HG03097 (cell line): Measurements from ENCODE around the gene NAT9.

Source experiments
- ATAC-seq: cut with Tn5 transposase; IDR thresholded peaks from one replicate; pipeline ENCODE4 v1.9.1; 2021; ENCODE audit not compliant: unreplicated experiment, low FRiP score

The NAT9 gene

DNA sequence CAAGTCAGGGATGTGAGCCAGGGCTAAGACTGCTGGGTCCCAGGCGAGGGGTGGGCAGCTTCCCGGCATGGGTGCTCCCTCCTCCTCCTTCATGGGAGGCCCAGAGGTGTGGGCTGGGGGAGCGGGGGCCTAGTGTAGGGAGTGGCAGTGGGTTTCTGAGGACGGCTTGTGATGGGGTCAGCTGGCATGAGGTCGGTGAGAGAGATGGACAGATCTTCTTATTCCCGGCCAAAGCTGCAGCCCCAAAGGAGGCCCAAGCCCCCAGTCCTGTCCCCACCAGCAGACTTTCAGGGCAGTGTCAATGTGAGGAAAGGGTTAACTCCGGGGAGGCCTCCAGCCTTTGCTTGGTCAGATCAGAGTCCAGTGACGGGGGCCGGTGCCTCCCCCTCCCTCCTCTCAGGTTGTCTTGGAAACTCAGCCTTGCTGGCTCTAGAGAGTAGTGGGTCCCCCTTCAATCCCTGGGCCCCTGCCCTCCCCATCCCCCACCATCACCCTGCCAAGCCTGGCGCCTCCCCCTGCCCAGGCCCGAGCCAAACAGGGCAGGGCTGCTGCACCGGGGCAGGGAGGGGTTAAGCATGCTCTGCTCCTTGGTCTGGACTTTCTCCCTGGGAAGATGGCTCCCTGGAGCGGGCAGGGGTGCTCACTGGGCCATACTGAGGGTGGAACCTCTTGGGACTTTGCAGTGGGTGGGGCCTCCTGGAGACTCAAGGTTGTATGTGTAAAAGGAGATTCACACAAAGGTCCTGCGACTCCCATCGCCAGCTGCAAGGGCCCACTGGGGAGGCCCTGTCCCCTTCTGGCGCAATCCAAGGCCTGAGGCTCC is 12.4 kb downstream of the NAT9 start:
- ATAC-seq = no peak

- ATAC-seq = no peak
These were observed 14.2 kb downstream of the NAT9 start for GRCh38 chr17:74761931-74762330.

GRCh38 chr17:74761419-74761818 is 14.7 kb downstream of the NAT9 start:
- ATAC-seq = no peak

GRCh38 chr17:74760404-74761105 is 15.6 kb downstream of the NAT9 start:
- no peak for ATAC-seq

- ATAC-seq = no peak
These were observed 16.2 kb downstream of the NAT9 start for GRCh38 chr17:74759941-74760340.

- peak; percentile 53 for ATAC-seq
These were observed 16.8 kb downstream of the NAT9 start for GRCh38 chr17:74759243-74759801.

DNA sequence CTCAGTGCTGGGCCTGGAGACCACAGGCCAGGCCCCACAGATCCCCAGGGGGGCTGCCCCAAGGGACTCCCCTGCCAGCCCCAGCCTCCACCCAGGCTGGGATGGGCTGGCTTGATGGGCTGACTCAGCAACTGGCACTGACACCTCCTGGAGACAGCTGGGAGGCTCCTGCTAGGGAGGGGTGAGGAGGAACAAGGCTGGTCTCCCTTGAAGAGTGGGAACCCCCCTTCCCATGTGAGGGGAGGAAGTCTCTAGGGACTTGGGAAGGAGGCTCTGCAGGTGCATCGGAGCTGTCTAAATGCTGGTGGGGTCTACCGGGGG is 17.3 kb downstream of the NAT9 start:
- ATAC-seq = peak; percentile 22

DNA sequence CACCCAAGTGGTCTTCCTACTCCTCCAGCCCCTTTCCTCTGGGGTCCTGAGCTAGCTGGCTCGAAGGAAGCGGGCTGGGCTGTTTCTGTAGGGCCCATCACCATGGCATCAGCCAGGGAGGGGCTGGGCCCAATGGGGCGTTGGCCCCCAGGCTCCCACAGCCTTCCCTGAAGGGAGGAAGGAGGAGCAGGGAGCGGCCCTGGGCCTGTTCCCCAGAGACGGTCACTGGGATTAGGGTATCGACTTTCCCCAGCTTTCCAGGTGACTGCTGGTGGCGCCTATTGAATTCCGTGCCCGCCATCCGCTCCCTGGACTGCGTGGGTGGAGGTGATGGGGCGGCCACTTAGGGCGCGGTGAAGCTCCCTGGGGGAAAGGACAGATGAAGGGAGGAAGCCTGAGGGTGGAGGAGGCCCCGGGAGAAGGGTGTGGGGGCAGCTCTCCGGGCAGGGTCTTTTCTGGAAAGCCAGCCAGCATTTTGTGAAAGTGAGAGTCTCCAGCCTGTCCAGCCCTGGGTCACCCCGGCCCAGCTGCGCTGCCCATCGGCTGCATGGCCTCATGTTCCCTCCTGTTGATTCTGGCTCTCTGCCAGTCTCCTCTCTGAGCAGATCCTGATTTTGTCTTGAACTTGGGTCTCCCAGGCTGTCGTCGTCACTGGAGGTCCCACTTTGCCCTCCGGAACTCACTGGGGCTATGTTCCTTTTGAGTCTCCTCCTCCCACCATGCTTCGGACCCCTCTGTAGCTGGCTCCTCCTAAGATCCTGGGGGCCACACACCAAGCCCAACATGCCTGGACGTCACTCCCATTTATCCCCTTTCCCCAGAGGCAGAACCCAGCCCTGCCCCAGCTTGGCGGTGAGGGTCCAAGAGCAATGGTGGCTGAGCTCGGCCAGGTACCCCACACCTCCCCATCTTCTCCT is 18.0 kb downstream of the NAT9 start:
- ATAC-seq = no peak

DNA sequence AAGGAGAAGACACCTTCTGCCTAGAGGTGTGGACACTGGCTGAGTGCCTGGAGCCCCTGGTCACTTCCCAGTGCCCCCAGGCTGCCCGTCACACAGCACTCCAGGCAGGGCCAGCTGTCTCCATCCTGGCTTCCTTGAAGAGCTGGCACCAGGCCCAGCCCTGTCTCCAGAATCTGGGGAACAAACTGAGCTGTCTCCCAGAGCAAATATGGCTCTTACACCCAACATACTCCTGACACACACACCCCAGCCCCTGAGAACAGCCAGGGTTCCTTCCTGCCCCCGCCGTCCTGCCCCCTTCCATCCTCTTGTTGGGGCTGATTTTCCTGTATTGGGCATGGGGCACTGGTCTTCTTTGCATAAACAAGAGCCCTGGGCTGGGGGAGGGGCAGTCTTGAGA is 18.6 kb downstream of the NAT9 start:
- no peak for ATAC-seq

- no peak for ATAC-seq
These were observed 19.3 kb downstream of the NAT9 start for GRCh38 chr17:74756891-74757290.

GRCh38 chr17:74755533-74755932 is 20.6 kb downstream of the NAT9 start:
- ATAC-seq = no peak

GRCh38 chr17:74754832-74755231 is 21.3 kb downstream of the NAT9 start:
- no peak for ATAC-seq

DNA sequence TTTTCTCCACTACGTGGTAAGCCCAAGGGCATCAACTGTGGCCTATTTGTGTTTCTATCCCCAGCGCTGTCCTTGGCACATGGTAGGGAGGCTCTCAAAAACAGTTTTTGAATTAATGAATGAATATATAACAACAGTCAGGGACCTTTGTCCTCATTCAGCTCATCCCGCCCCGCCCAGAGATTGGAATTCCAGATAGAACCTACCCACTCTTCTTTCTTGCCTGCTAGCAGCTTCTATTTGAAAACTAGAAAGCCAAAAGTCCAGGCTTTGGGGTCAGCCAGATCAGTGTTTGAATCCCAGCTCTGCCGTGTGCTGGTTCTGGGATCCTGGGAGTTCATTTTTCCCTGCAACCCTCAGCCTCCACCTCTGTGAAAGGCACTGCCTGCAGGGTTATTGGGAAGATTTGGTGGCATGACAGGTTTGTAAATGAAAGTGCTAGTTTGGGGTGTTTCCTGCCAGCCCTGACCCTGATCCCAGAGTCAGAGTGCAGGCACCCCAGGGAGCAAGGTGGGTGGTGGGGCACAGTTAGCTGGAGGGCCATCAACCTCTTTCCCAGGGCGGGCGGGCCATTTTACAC is 23.2 kb downstream of the NAT9 start:
- ATAC-seq = no peak

DNA sequence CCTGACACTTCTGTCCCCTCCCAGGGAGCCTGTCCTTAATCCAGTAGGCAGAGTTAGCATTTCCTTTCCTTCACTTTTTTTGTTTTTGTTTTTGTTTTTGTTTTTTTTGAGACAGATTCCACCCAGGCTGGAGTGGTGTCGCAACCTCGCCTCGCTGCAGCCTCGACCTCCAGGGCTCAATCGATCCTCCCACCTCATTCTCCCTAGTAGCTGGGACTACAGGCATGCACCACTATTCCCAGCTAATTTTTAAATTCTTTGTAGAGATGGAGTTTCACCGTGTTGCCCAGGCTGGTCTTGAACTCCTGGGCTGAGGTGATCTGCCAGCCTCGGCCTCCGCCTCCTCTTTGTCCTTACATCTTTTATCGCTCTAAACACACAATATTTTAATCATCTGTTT is 23.7 kb downstream of the NAT9 start:
- ATAC-seq = no peak

- no peak for ATAC-seq
These were observed 25.6 kb downstream of the NAT9 start for GRCh38 chr17:74750327-74751069.

DNA sequence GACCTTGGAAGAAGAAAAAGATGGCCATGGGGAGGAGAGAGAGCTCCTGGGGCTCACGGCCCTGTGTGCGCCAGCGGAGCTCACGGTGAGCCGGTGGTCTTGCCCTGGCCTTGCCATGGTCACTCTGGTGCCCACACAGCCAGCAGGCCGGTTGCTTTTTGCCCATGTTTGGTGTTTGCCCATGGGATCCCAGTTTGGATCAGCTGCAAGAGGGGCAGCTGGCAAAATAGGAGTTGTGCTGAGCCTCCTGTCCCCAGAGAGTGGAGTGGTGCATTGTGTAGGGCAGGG is 26.2 kb downstream of the NAT9 start:
- ATAC-seq = no peak

DNA sequence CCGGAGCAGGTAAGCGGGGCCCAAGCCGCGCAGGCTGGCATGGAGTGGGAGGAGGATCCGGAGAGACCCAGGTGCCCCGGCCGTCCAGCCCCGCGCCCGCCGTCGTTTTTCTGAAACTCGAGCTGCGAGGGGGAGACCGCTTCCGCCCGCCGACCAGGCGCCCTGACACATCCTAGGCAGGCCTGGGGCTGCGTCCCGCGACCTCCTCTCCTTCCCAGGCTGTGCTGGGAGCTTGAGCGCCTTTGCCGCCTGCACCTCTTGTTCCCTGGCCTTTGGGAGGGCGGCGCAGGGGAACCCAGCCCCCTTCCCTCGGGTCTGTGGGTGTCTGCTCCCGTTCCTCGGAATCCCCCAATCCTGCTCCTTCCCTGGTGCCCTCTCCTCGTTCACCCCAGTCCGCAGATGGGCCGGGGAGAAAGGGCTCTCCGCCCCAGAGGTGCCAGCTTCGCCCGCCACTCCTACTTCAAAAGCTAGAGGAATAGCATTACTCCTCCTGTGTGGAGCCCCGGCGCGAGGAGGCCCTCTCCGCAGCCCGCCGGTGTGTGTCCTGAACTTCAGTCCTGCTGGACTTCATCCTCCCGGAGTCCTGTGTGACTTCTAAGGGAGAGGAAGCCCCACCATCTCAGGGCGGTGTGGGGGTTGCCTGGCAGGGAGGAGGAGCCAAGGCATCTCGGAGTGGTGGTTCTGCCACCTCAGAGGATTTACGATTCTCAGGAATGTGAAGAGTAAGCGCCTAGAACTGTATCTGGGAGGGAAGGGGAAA is 26.7 kb downstream of the NAT9 start:
- ATAC-seq = peak; percentile 8

- ATAC-seq = peak; percentile 77
These were observed 27.4 kb downstream of the NAT9 start, which contains the start of gene NHERF1 for GRCh38 chr17:74748529-74749278. NHERF1 (plus strand) TSS chr17:74748628; CDS start chr17:74748847, 219 bp downstream.

DNA sequence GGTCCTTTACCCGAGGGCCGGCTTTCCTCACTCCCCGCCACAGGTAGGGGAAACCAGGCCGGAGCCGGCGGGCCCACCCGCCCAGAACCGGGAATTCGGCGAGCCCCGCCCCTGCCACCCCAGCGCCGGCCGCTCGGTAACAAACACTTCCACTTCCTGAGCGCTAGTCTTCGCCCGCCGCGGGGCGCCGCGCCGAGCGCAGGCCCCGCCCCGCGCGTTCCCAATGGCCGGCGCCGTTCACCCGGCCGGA is 27.9 kb downstream of the NAT9 start:
- ATAC-seq = no peak
